GM12875 (cell line): ENCODE data around the gene ACTR6.
"Not testable (repeated sequence)": the region's sequence is repeated elsewhere in the genome, so short reads cannot be mapped to it uniquely, and the experiment has no call there.

Source experiments
- H3K4me3 ChIP-seq: one replicate; pipeline ENCODE4 v1.5.1; 2011; ENCODE audit warnings: low read depth, low read length, control low read depth
- TF ChIP-seq, protein P1 (sequence below): IDR thresholded peaks from 2 replicates; pipeline ENCODE4 v1.5.1; 2011; ENCODE audit warnings: low read depth, mild to moderate bottlenecking, control low read depth, inconsistent platforms, low read length, moderate library complexity, borderline replicate concordance; ENCODE audit not compliant: insufficient read depth

ACTR6 gene

DNA sequence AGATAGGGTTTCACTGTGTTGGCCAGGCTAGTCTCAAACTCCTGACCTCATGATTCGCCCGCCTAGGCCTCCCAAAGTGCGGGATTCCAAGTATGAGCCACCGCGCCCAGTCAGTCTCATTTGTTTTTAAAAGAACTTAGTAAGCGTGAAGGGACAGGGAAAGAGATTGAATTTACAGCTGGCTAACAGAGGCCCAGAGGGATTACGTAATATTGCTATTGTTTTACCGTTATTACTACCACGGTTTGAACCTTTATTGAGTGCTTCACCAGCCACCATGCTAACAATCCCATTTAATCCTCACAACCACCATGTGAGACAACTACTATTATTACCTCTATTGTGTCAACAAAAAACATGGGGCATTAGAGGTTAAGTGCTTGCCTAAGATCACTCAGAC, 31.3 kb upstream of the ACTR6 start:
- TF ChIP-seq, protein P1, sequence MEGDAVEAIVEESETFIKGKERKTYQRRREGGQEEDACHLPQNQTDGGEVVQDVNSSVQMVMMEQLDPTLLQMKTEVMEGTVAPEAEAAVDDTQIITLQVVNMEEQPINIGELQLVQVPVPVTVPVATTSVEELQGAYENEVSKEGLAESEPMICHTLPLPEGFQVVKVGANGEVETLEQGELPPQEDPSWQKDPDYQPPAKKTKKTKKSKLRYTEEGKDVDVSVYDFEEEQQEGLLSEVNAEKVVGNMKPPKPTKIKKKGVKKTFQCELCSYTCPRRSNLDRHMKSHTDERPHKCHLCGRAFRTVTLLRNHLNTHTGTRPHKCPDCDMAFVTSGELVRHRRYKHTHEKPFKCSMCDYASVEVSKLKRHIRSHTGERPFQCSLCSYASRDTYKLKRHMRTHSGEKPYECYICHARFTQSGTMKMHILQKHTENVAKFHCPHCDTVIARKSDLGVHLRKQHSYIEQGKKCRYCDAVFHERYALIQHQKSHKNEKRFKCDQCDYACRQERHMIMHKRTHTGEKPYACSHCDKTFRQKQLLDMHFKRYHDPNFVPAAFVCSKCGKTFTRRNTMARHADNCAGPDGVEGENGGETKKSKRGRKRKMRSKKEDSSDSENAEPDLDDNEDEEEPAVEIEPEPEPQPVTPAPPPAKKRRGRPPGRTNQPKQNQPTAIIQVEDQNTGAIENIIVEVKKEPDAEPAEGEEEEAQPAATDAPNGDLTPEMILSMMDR: no peak
- H3K4me3 ChIP-seq: no peak overlapping the region

DNA sequence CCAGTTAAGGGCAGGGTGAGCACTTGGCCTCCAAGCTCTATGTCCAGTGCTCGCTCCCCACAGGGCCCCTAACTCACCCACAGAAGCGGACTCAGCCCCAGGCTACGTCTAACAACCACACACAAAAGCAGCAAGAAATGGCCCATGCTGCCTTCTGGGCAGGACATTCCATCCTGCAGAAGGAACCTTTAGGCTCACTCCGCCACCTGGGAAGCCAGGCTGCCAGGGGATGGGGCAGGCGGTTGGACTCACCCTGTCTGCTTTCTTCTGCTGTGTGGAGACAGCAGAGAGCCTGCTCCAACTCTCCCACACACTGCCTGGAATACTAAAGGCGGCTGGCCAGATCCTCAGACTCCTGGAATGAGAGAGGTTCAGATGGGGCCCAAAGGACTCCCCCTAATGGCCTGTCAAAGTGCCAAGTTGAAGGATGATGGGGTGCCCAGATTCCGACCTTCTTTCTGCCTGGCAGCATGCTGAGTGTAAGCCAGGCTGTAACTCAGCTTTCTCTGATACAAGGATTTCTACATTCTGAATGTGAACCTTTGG, 30.2 kb upstream of the ACTR6 start:
- TF ChIP-seq, protein P1: no peak
- no peak overlapping the region for H3K4me3 ChIP-seq

DNA sequence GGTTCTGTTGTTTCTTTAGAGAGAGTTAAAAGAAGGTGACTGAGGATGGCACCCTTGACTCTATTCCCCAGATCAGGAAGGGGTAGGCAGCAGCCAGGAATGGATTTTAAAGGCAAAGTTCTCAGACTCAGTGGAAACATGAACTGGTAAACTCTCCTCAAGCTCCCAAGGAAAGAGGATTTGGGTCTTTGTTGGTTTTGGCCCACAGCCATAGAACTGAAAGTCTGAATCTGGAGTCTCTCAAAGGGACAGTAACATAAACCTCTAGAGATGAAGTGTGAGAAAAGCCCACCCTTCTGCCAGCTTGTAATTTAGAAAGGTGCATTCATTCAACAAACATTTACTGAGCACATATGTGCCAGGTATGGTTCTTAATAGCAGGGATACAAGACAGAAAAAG, 29.4 kb upstream of the ACTR6 start:
- no peak overlapping the region for H3K4me3 ChIP-seq
- TF ChIP-seq, protein P1: no peak

DNA sequence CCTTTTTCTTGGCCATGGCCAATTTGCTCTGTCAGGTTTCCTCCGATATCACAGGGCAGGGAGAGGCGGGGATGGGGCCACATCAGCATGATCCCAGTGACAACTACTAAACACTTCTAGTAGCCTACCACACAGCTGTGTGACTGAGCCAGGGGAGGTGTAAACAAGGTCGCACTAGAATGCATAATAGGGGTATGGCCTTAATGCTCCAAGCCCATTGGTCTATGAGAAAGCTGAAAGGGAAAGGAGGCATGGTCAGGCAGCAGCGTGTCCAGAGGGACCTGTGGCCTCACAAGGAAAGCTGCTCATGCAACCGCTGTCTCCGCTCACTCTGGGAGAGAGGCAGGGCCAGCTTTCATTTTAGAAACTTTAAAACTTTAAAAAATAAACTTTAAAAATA, 27.5 kb upstream of the ACTR6 start:
- TF ChIP-seq, protein P1: no peak
- H3K4me3 ChIP-seq: no peak overlapping the region

DNA sequence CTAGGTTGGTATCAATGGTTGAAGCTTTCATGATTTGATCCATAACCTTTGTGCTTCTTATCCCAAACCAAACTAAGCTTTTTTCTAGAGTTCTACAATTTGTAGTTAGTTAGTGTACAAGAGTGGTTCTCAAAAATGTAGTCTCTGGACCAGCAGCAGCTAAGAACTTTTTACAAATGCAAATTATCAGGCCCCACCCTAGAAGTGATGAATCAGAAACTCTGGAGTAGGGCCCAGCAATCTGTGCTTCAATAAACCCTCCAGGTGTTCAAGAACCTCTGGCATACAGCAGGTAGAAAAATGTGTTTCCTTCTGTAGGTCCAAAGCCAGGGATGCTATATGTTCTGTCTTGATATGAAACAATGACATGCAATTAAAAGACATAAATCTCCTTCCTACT, 26.1 kb upstream of the ACTR6 start:
- TF ChIP-seq, protein P1: no peak
- no peak overlapping the region for H3K4me3 ChIP-seq

DNA sequence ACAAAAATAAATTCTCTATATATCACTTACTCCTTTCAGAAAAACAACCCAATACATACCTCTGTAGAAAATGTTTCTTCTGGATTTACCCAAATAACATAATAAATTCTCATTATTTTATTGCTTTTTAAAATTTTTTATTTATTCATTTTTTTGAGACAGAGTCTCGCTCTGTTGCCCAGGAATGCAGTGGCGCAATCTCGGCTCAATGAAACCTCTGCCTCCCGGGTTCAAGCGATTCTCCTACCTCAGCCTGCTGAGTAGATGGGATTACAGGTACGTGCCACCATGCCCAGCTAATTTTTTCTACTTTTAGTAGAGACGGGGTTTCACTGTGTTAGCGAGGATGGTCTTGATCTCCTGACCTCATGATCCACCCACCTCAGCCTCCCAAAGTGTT, 24.1 kb upstream of the ACTR6 start:
- H3K4me3 ChIP-seq: not testable (repeated sequence)

DNA sequence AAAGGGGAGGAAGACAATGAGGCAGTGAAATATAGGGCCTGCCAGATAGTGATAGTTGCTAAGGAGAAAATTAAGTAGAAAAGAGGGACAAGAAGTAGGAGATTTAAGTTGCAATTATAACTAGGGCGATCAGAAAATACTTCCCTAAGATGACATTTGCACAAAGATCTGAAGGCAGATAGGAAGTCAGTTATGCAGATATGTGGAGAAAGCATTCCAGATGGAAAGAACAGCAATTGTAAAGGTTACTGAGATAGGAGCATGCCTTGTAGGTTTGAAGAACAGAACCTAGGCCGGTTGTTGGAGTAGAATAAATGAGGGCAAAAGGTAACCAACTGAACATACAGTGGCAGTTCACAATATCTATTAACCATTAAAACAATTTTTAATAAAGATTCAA, 21.4 kb upstream of the ACTR6 start:
- TF ChIP-seq, protein P1: no peak
- no peak overlapping the region for H3K4me3 ChIP-seq
